A549 treated with dexamethasone at 1 μM for 4 hours (cell line): Measurements from ENCODE around the gene SHC4. TPM values are rescaled to one million over a fixed set of nuclear protein-coding genes. Genes with fewer than 3 reads are reported as not detected.

Experiments
- total RNA-seq: library from RNA; stranded (reverse); fragments of 200-300 nt; extraction: Qiagen RNA extraction; gene quantifications from 5 replicates; pipeline ENCODE4 v1.2.3, GENCODE V29; 2022

Gene SHC4
- total RNA-seq, result 0.71 to 1.3 TPM (median 1.1 TPM) in 5 replicates

GRCh38 chr15:48963524-48964113, at the start of gene SHC4:
SHC4 (minus strand) TSS chr15:48963919; CDS start chr15:48963015, 904 bp downstream.

GRCh38 chr15:48877630-48878595, 85.8 kb downstream of the SHC4 start, which contains the start of gene EID1:
EID1 (plus strand) TSS chr15:48878134; CDS start chr15:48878177, 43 bp downstream.

GRCh38 chr15:48810414-48811324, 153.1 kb downstream of the SHC4 start, which contains the start of gene CEP152:
CEP152 (minus strand) TSS chr15:48811069; CDS start chr15:48805649, 5,420 bp downstream.

Other genes with a start within 250 kb of the SHC4 start
- 3.3 to 4.0 TPM (median 3.5 TPM) in 5 replicates for gene CEP152, start 152.8 kb downstream of the SHC4 start, total RNA-seq
- 105 to 129 TPM (median 122 TPM) in 5 replicates for gene EID1, start 85.8 kb downstream of the SHC4 start, total RNA-seq
- 6.0 to 10.5 TPM (median 8.9 TPM) in 5 replicates for gene SECISBP2L, start 82.5 kb upstream of the SHC4 start, total RNA-seq
- 66.3 to 90.0 TPM (median 69.4 TPM) in 5 replicates for gene COPS2, start 191.7 kb upstream of the SHC4 start, total RNA-seq
- gene GALK2, start 206.3 kb upstream of the SHC4 start, total RNA-seq, result 19.1 to 23.8 TPM (median 19.9 TPM) in 5 replicates